HG02759 (cell line): ENCODE data around the gene GM2A.
"Not testable (repeated sequence)": the region's sequence is repeated elsewhere in the genome, so short reads cannot be mapped to it uniquely, and the experiment has no call there.

ENCODE experiments used
- ATAC-seq: cut with Tn5 transposase; IDR thresholded peaks from one replicate; pipeline ENCODE4 v1.9.1; 2021; ENCODE audit warnings: mild to moderate bottlenecking, moderate library complexity; ENCODE audit not compliant: unreplicated experiment

Gene GM2A

GRCh38 chr5:151251001-151251551 is 1.9 kb upstream of the GM2A start:
- no peak for ATAC-seq

- ATAC-seq, result no peak
Measured at GRCh38 chr5:151251621-151252020, 1.4 kb upstream of the GM2A start.

GRCh38 chr5:151253605-151253950 is 593 bp downstream of the GM2A start:
- no peak for ATAC-seq

GRCh38 chr5:151254556-151254955 is 1.6 kb downstream of the GM2A start:
- no peak for ATAC-seq

- not testable (repeated sequence) for ATAC-seq
Measured at GRCh38 chr5:151254990-151255389, 2.0 kb downstream of the GM2A start.

GRCh38 chr5:151255621-151256286 is 2.8 kb downstream of the GM2A start:
- peak; percentile 46 for ATAC-seq

- ATAC-seq, result no peak
Measured at GRCh38 chr5:151257731-151258181, 4.8 kb downstream of the GM2A start.

GRCh38 chr5:151258201-151258611 is 5.2 kb downstream of the GM2A start:
- ATAC-seq, result no peak

GRCh38 chr5:151258816-151259215 is 5.8 kb downstream of the GM2A start:
- no peak for ATAC-seq

GRCh38 chr5:151259931-151260330 is 6.9 kb downstream of the GM2A start:
- no peak for ATAC-seq

- ATAC-seq, result no peak
Measured at GRCh38 chr5:151262532-151262931, 9.5 kb downstream of the GM2A start.

GRCh38 chr5:151264113-151264512 is 11.1 kb downstream of the GM2A start:
- ATAC-seq, result peak; percentile 69

GRCh38 chr5:151267491-151268260 is 14.7 kb downstream of the GM2A start:
- no peak for ATAC-seq

GRCh38 chr5:151270599-151270998 is 17.6 kb downstream of the GM2A start:
- ATAC-seq, result peak; percentile 95

GRCh38 chr5:151271336-151271735 is 18.4 kb downstream of the GM2A start:
- no peak for ATAC-seq

- no peak for ATAC-seq
Measured at GRCh38 chr5:151274666-151275065, 21.7 kb downstream of the GM2A start.

GRCh38 chr5:151275803-151276202 is 22.8 kb downstream of the GM2A start:
- ATAC-seq, result no peak

GRCh38 chr5:151278845-151279244 is 25.9 kb downstream of the GM2A start:
- ATAC-seq, result no peak

- ATAC-seq, result no peak
Measured at GRCh38 chr5:151280443-151280842, 27.5 kb downstream of the GM2A start.

- no peak for ATAC-seq
Measured at GRCh38 chr5:151281001-151281639, 28.1 kb downstream of the GM2A start.

GRCh38 chr5:151283120-151283825 is 30.3 kb downstream of the GM2A start:
- no peak for ATAC-seq
